NCI-H2029 (cell line): ENCODE results near the gene MR1.

Source experiments
- DNase-seq: peaks from one replicate; lab custom pipeline; 2025; lab: John Stamatoyannopoulos, UW

MR1 gene

DNA sequence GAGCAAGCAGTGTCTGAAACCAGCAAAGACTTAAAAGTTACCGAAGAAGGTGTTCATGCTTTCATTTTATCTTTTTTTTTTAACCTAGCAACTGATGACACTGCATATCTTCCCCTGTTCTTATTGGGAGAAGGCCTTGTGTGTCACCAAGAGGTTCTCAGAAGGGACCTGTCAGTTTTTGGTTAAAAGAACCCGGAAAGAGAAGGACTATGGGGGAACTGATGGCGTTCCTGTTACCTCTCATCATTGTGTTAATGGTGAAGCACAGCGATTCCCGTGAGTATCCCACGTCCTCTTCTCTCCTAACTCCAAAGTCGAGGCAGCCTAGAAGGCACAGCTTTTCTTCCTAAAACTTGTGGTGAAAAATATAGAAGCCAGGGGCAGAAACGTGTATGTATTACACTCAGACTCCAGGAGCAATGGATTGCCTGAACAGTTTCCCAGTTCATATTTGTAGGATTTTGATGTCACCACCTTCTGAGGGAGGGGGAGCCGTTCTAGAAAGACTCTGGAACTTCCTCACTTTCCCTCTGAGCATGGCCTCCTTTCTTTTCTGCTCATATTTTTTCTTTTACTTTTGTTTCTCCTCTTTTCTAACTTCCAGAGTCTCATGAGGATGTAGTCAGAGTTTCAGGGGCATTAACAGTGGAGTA is at the start of gene MR1:
Gene MR1, plus strand, starts transcription at position 185 of the 653 bp plus-strand sequence. Its CDS starts 25 bp downstream, at position 210.
- peak; percentile 69 for DNase-seq

GRCh38 chr1:180988253-180988752 is 45.5 kb upstream of the MR1 start:
- peak; percentile 58 for DNase-seq

DNA sequence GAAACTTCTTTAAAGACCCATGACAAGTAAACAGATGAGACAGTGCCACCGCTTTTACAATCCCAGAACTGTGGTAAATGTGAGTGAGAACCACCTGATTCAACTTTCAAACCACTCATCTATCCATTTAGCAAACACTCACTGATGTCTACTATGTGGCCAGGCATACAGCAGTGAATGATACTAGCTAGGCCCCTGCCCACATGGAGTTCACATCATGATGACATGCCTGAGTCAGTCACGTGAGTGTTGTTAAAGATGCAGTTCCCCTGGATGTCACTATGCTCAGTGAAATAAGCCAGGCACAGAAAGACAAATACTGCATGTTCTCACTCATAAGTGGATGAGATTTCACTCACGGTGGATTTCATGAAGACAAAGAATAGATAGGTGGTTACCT is 39.5 kb upstream of the MR1 start:
- DNase-seq = no peak

- no peak for DNase-seq
These were observed 35.8 kb upstream of the MR1 start for GRCh38 chr1:180997843-180998504.

DNA sequence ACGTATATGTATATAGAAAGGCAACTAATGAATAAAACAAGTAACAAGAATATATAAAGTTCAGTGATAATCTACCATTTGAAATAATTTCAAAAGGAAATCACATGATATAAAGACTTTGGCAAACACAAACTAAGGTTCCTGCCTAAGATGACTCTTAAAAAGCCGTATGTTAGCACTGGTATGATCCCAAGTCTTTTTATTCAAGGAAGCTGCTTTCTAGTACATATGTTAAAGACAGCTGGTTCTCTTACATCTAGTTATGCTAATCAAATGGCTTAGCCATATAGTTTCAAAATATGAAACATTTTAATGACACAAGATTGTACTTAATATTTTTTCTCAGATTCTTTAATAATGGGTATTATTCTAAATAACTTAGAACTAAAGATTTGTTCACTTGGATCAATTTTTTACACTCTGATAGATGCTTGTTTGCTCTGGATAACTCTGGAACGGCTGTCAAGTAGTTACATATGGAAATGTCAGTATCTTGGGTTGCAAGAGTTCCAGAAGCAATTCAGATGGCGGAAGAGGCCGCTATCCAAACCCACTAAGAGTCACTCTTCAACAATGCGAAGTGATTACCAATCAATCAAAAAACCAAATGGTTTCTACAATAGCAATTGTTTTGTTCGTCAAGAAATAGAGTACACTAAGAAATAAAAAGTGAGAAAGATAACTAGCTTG is 32.5 kb upstream of the MR1 start:
- no peak for DNase-seq

- no peak for DNase-seq
These were observed 31.1 kb upstream of the MR1 start for GRCh38 chr1:181002582-181003172.

GRCh38 chr1:181010789-181011188 is 23.0 kb upstream of the MR1 start:
- no peak for DNase-seq

GRCh38 chr1:181011301-181012202 is 22.2 kb upstream of the MR1 start:
- DNase-seq = no peak

GRCh38 chr1:181012203-181012745 is 21.5 kb upstream of the MR1 start:
- DNase-seq = no peak

DNA sequence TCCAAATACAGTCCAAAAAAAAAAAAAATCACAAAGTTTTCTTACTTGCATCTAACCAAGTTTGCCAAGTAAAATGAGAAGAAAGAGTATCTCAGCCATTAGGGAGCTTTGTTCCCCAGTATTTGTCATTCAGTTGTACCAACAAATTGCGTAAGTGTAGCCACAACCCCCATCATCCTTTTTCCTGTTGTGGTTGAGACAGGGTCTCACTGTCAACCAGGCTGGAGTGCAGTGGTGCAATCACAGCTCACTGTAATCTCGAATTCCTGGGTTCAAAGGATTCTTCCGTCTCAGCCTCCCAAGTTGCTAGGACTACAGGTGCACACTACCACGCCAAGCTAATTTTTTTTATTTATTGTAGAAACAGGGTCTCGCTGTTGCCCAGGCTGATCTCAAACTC is 20.6 kb upstream of the MR1 start:
- no peak for DNase-seq

DNA sequence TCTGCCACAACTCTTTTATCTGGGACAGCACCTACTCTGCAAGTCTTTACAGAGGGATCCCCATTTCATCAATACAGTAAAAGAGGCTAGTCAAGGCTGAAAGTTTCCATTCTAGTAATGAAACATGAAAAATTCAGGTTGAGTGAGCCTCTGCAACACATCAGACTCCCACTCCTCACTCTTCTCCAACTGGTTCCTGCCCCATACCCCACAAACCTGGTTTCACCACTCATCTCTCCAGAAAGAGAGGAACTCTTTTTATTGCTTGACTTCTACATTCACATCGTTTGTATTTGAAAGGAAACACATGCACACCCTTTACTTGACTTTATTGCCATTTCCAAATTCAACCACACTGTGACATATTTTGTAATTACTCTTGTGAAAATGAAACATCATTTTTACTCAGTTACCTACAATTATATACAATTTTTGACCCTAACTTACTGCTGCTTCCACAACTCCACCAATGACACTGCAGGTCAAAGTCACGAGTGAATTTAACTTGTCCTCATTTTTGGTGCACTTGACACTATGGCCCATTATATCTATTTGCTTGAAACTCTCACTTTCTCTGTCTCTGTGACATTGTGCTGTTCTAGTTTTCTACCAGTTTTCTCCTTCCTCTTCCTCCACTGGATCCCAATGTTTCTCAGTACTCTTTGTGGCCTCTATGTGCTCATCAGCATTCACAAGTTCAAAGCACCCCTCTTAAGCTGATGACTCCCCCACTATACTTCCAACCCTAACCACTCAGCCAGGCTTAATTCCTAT is 19.1 kb upstream of the MR1 start:
- no peak for DNase-seq

GRCh38 chr1:181015251-181015615 is 18.6 kb upstream of the MR1 start:
- DNase-seq = no peak

DNA sequence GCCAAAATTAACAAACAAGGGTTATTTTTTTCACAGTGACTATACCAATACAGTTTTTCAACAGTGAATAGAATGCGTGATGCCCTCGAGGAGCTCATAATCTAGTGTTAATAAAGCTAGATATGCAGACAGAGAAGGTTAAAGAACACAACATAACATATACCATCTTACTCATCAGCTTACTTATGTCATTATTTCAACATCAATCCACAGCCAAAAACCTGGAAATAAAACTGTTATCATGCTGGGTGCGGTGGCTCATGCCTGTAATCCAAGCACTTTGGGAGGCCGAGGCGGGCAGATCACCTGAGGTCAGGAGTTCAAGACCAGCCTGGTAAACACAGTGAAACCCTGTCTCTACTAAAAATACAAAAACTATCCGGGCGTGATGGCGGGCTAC is 17.2 kb upstream of the MR1 start:
- DNase-seq = no peak

DNA sequence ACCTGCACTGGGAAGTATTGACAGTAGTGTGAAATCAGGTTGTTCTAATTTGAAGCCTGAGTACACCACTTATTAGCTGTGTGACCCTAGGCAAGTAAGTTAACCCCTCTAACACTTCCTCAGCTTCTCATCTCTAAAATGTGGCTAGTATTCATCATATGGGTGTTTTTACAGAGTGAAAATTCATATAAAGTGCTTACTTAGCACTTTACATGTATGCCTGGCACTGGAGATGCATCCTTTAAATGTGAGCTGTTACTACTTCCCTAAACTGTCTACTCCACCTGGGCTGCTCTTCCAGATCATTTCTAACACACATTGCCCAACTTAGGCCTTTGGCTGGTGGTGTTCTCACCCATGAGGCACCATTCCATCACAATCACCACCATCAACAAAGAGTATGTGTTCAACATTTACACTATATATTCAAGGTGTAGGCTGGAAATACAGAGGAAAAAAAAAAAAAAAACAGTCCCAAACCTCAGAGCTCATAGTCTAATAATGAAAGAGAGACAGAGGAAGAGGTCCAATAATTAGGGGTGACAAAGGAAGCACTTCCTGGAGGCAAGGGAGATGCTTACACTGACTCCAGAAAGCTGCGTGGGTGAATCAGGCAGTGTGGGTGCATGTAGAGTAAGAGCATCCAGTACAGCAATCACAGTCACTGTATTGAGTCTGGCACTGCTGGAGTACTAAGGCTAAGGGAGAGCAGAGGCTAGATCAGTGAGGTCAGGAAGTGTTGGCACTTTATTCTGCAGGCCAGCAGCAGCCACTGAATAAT is 14.7 kb upstream of the MR1 start:
- DNase-seq = no peak

DNA sequence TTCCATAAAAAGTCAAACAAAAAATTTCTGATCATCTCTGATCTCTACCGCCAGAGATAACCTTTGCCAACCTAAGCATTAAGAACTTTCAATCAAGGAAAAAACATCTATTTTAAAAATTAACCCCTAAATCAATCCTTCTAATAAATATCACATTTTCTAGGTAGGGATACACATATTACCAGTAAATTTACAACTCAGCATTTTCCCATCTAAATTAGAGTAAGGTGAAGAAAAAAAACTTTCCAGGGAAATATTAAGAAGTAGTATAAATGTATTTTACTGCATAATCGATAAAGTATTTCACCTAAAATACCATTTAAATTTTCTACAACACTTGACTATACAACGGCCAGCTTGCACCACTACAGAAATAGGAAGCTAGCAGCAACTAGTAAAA is 12.6 kb upstream of the MR1 start:
- no peak for DNase-seq

GRCh38 chr1:181021811-181022434 is 11.9 kb upstream of the MR1 start:
- peak; percentile 47 for DNase-seq

GRCh38 chr1:181023265-181024057 is 10.3 kb upstream of the MR1 start:
- DNase-seq = no peak

GRCh38 chr1:181028196-181028595 is 5.6 kb upstream of the MR1 start:
- no peak for DNase-seq

GRCh38 chr1:181028615-181029014 is 5.2 kb upstream of the MR1 start:
- no peak for DNase-seq
